HT-29 (cell line): ENCODE data around the gene KIF13A. TPM values are rescaled to one million over a fixed set of nuclear protein-coding genes. Genes with fewer than 3 reads are reported as not detected.
A peak's percentile ranks its signal among the peaks of the same experiment; 100 is the strongest.
"Not testable (repeated sequence)": the region's sequence is repeated elsewhere in the genome, so short reads cannot be mapped to it uniquely, and the experiment has no call there.

Experiments
- DNase-seq: peaks from one replicate; pipeline ENCODE4 v3.0.0-alpha.2; 2015; ENCODE audit warnings: low spot score
- total RNA-seq: library from RNA; depleted of rRNA; stranded (reverse); fragments of >200 nt; shearing (Covaris generic); gene quantifications from 2 replicates; pipeline ENCODE4 v1.2.3, GENCODE V29; 2014

KIF13A gene
- total RNA-seq, 1 experiment from 2014 or later: 24.4 TPM

GRCh38 chr6:17998442-17998841 is 11.0 kb upstream of the KIF13A start:
- DNase-seq: no peak

DNA sequence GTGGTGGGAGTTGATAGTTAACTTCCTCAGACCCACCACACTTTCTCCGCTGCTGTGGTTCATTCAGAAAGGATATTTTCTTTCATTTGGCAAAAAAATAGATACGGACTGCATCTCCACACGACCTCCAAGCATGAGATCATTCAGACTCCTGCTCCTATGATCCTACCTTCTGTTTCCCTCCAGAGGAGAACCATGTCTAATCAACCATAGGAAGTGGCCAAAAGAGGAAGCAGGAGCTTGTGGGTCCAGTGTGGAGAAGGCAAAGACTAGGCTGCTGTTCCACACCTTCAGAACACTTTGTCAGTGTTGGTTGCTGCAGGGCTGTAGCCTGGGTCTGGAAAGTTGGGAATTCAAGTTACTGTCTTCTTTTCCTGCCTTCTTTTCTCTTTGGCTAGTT is 10.6 kb upstream of the KIF13A start:
- no peak for DNase-seq

DNA sequence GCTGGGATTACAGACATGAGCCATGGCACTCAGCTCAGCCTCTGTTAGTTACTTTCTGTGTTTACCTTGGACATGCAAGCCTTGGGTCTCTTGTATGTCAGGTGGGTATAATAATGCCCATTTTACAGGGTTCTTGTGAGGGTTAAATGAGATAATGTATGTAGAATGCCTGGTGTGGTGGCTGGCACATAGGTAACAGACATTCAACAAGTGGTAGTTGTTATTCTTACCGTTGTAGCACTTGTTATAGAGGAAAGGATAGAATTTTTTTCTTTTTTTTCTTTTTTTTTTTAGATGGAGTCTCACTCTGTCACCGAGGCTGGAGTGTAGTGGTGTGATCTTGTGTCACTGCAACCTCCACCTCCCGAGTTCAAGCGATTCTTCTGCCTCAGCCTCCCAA is 8.0 kb upstream of the KIF13A start:
- no peak for DNase-seq

GRCh38 chr6:17994019-17994418 is 6.6 kb upstream of the KIF13A start:
- DNase-seq: no peak

GRCh38 chr6:17988422-17988944 is 1.0 kb upstream of the KIF13A start:
- no peak for DNase-seq

DNA sequence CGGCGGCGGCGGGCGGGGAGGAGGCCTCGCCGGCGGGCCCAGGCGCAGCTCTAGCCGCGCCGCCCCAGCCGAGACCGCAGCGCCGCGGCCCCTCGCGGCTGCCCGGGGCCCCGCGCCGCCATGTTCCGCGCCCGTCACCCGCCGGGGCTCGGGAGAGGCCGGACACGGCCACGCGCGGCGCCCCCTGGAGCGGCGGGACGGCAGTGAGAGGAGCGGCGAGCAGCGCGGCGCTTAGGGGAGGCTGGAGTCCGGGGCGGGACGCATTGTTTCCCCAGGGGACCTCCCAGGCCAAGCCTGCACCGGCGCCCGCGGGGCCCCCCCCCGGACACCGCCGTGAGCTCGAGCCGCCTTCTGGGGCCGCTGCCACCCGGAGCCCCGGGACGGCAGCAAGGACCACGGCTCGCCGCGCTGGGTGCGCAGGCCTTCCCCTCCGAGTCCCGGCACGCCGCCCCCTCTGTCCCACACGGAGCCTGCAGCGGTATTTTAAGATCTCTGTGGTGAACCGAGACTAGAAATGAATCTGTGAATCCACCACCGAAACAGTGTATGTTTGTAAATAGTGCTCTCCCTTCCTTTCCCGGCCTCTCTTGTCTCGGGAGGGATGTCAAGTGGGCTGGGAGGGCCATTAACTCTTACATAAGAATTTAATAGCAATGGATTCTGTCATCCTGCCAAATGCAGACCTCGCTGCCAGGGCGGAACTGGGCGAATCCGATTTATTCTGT is 424 bp upstream of the KIF13A start:
- DNase-seq: peak; percentile 72

DNA sequence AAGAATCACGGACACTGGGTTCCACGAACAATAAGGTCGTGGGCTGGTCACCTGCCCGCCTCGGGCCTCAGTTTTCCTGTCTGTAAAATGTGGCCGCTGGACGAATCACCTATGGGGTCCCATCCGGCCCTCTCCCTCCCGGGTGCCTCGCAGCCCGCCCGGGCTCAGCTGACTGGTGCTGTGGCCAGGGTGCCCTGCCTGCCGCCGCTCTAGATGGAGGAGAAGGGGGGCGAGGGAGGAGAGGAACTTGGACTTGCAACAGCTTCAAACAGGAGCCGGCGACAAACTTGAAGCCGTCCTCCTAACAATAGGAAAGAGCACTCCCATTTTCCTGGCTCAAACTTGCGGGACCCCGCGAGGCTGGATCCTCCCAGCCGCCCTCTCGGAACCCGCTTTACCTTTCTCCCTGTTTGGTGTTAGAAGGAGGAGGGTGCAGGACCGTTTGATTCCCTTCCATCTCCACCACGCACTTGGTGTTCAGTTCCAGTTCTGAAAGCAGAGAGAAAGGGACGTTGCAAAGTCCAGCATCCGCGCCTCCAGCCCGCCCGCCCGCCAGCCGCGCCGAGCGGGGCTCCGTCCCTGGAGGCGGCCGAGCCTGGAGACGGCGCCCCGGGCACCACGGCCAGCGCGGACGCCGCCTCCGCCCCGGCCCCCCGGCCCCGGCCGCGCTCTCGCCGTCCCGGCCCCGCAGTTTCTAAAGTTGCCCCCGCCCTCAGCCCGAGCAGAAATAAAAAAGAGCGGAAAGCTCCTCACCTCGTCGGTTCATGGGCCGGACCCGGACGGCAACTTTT is 584 bp downstream of the KIF13A start:
- peak; percentile 64 for DNase-seq

DNA sequence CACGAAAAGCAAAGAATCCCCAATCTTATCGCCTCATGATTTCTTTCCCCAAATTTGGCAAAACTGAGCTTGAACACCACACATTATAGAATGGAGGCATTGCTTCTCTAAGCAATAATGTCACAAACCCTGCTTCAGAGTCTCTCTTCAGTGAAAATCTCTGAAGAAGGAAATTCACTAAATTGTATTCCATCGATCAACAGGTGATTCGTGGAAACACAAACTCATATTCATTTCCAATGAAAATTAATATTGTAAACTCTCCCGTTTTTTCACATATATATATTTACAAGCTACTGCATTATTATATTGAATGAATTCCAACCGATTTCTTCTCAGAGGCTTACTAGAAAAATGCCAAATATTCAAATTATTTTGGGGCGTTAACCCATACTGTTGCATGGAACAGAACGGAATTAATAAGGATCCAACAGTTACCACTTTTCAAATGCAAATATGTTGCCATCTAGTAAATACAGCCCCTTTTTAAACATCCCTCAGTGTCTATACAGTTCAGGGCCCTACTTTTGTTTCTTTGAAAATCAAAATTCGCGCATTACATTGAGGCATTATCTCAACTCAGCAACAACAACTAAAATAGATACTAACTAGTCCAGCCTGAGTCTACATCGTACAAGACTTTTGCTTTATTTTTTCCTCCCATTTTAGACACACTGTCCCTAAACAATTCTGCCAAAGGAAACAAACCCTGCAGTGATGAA is 1.3 kb downstream of the KIF13A start:
- no peak for DNase-seq

- no peak for DNase-seq
Observed at GRCh38 chr6:17984812-17985670, 2.4 kb downstream of the KIF13A start.

DNA sequence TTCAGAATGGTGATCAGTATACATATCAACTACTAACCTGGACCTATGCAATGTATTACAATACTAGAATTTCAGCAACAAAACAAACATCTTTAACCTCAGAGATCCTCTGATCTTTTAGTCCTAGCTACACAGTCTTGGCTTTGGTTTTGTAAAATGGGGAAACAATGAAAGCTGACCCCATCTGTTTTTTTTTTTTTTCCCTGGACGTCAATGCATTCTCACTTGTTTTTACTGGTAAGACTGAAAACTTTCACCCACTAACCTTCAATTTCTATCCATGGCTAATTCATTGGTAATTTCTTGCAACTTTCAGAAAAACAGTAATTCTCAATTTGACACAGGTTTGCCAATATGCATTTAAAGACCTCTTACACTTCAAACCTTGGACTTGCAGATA is 3.0 kb downstream of the KIF13A start:
- no peak for DNase-seq

DNA sequence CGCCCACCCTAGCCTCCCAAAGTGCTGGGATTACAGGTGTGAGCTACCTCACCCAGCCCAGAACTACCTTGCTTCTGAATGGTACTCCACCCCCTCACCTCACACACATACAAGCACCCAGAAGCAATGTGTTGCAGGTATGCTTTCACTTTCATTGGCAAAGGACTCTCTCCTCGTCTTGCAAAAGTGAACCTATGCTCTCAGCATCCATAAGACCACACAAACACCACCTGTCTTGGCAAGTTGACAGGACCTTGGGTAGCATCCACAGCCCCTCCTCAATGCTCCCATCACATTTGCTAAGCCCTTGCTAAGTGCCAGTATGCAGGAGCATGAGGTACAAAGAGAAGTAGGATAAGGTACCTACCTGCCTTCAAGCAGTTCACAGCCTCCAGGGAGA is 3.7 kb downstream of the KIF13A start:
- DNase-seq: no peak

GRCh38 chr6:17980329-17980728 is 7.1 kb downstream of the KIF13A start:
- DNase-seq: no peak

GRCh38 chr6:17979479-17979878 is 8.0 kb downstream of the KIF13A start:
- DNase-seq: no peak

DNA sequence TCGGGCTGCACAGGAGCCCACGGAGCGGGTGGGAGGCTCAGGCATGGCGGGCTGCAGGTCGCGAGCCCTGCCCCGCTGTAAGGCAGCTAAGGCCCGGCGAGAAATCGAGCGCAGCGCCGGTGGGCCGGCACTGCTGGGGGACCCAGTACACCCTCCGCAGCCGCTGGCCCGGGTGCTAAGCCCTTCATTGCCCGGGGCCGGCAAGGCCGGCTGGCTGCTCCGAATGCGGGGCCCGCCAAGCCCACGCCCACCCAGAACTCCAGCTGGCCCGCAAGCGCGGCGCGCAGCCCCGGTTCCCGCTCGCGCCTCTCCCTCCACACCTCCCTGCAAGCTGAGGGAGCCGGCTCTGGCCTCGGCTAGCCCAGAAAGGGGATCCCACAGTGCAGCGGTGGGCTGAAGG is 11.2 kb downstream of the KIF13A start:
- DNase-seq: not testable (repeated sequence)

DNA sequence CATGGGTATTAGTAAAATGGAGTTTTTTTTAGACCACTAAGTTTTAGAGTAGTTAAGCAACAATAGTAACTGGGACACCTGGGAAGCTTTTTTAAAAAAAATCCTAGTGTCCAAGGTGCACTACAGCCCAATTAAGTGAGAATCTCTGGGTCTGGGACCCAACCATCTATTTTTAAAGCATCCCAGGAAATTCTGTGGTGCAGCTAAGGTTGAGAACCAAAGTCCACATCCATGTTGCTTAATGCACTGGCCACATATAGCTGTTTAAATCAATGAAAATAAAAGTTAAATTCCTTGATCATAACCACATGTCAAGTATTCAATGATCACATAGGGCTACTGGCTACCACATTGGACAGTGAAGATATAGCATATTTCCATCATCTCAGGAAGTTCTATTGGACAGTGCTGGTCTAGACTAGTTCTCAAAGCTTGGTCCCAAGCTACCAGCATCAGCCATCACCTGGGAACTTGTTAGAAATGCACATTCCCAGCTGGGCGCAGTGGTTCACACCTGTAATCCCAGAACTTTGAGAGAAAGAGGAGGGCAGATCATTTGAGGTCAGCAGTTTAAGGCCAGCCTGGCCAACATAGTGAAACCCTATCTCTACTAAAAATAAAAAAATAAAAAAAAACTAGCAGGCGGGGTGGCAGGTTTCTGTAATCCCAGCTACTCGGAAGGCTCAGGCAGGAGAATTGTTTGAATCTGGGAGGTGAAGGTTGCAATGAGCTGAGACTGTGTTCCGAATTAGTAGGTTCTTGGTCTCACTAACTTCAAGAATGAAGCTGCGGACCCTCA is 12.7 kb downstream of the KIF13A start:
- DNase-seq: no peak

DNA sequence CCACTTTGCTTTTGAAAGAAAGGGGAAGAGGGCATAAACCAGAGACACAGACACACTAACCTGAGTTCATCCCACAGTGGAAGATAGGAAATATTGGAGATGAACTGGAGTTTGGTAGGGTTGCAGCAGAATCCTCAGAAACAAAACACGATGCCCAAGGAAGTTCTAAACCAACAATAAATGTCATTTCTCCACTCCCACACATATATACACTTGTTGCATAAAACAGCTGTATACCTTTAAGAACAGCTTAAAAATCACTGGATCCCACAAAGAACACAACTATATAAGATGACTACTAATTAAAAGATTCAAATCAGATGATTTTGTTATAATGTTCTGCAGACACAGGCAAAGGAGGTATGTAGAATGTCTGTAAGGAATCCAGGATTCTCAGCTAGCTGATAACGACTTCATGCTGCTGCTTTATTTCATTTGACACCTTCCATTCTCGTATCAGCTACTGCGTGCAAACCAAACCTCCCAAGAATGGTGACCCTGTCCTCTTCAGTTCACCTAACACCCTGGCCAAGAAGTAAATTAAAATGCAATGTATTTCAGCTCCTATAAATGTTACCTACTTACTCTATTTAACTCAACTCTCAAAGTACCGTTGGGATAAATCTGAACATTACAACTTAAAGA is 14.3 kb downstream of the KIF13A start:
- DNase-seq: no peak

DNA sequence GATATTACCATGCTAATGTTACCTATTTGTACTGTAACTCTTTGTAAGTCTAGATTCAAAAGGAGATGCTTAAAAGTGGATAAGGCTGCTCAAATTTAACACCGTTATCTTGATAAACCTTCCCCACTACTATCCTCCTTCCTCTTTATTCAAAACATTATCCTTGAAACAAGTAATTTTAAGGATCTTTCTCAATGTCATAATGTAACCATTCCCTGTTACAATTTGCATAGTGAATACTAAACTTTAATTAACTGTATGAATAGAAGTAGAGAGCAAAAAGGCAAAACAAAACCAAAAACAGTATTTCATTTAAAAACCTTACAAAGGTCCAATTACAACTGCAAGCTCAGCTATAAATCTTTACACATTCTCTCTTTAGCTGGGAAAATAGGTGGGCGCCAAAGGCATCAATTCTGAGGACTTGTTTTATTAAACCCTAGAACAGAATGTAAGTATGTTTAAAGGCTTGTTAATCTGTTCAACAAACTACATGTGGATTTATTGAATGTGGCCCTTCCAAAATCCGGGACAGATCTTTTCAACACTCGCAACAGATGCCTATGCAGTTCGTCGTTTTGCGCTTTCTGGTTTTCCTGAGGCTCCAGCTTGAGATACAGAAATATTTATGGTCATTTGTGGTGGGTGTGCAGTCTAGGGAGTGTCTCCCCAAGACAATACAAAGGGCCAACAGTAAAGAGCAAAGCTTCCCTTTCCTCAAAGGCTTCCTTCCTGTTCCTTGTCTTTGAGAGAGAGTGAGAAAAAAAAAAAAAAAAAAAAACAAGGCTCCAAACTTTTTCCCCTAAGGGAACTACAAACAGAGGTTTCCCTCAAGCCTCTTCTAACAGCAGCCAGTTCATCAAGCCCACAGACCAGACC is 15.1 kb downstream of the KIF13A start:
- DNase-seq: no peak

DNA sequence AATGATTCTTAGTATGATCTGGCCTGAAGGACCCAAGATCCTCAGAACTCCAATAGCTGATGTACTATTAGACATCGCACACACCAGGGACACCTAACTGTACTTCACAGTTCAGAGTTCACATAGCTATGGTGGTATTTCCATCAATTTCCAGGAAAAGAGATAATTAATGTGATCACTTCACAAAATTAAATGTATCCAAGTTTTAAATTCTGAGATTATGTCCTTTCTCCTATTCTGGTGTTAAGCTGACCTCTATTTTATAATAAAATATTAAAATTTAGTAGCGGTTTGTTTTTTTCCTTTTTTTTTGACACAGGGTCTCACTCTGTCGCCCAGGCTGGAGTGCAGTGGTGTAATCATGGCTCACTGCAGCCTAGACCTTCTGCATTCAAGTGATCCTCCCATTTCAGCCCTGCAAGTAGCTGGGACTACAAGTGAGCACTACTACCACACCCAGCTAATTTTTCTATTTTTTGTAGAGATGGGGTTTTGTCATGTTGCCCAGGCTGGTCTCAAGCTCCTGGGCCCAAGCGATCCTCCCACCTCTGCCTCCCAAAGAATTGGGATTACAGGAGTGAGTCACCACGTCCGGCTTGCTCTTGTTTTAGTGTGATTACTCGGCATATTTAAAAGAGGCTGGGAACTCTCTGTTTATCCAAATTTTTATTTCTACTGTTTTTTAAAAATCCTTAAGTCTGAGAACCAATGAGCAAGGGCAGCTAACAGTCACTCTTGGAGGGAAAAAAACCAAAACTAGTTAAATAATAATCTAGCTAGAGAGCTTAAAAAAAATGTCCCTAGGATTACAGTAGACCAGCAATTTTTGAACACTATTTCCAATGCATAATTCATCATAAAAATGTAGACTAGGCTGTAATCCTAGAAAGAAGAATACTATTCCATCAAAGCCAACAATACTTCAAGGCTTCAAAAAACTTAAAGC is 16.0 kb downstream of the KIF13A start:
- no peak for DNase-seq
